Testis (tissue), 5 donors: Measurements from ENCODE around the gene C16orf86. TPM values are rescaled to one million over a fixed set of nuclear protein-coding genes. Genes with fewer than 3 reads are reported as not detected.

Experiments used
- DNase-seq: peaks from one replicate; pipeline ENCODE4 v3.0.0-alpha.2; 2019
- H3K27ac ChIP-seq, 2 donors: fragments of 200-600 bp; sonication (generic); one replicate each; pipeline ENCODE4 v1.5.1; 2019
- H3K27me3 ChIP-seq: fragments of 200-600 bp; sonication (generic); one replicate; pipeline ENCODE4 v1.5.1; 2019
- H3K36me3 ChIP-seq: fragments of 200-600 bp; sonication (generic); one replicate; pipeline ENCODE4 v1.5.1; 2017; ENCODE audit warnings: low read depth; ENCODE audit errors: missing control alignments
- H3K4me1 ChIP-seq: fragments of 200-600 bp; sonication (generic); one replicate; pipeline ENCODE4 v1.5.1; 2019
- H3K4me3 ChIP-seq, 2 donors: fragments of 200-600 bp; sonication (generic); one replicate each; pipeline ENCODE4 v1.5.1; 2017 to 2019
- H3K9me3 ChIP-seq: fragments of 200-600 bp; sonication (generic); one replicate; pipeline ENCODE4 v1.5.1; 2017
- POLR2A ChIP-seq: fragments of 450-650 bp; IDR thresholded peaks from one replicate; pipeline ENCODE4 v1.6.1; 2017; ENCODE audit warnings: antibody characterized with exemption, mild to moderate bottlenecking, moderate library complexity
- WGBS, 2 donors: methylation state at CpG; one replicate each; pipeline ENCODE4 v1.1.5; 2018; 5-methylcytosine and 5-hydroxymethylcytosine counted together
- intact Hi-C: fragments of 100-400 bp; cut with DNase I; formaldehyde crosslinking; loops from one replicate; pipeline ENCODE4 v1.15.1; 2023; ENCODE audit warnings: low total_unique reads
- long read RNA-seq, 2 donors: transcript quantifications; one replicate each; lab custom pipeline, GENCODE V29; 2026
- polyA plus RNA-seq: library from polyadenylated mRNA; stranded (reverse); fragments of 350-450 nt; fragmentation: Illumina TruSeq; extraction: RNeasy Lipid Tissue Mini Kit (QIAGEN cat#74804); gene quantifications from one replicate; pipeline ENCODE4 v1.2.3, GENCODE V29; 2014; ENCODE audit warnings: low read depth, low replicate concordance; ENCODE audit not compliant: insufficient read depth
- total RNA-seq, 2 donors: library from RNA; depleted of rRNA; stranded (reverse); fragments of >200 nt; gene quantifications; one replicate each; pipeline ENCODE4 v1.2.3, GENCODE V29; 2016
- TF ChIP-seq, protein P1 (sequence below), 3 experiments: fragments of 450-650 bp in 2 of 3; fragments of 200-600 bp in 1 of 3; sonication (generic) in 1 of 3; IDR thresholded peaks; one replicate each; pipeline ENCODE4 v1.5.1; 2016 to 2019; ENCODE audit warnings: antibody characterized with exemption in 3 of 3, mild to moderate bottlenecking in 2 of 3, moderate library complexity in 1 of 3

C16orf86 gene
- total RNA-seq (10 to 100 TPM; 38.7 to 43.4 TPM), polyA plus RNA-seq (77.9 TPM)
- long read RNA-seq, donor 1, partial matches to known transcripts, result 0 of 2 reads
- long read RNA-seq, donor 1, other reads (novel, unspliced or antisense), result 0 of 2 reads
- long read RNA-seq, donor 2, partial matches to known transcripts, result 0 of 3 reads
- long read RNA-seq, donor 2, other reads (novel, unspliced or antisense), result 0 of 3 reads

- DNase-seq, result peak; percentile 90
- peaks cover 17% of the 10 kb centered on the region for H3K4me1 ChIP-seq
- no peaks in the 10 kb centered on the region for H3K36me3 ChIP-seq
- WGBS, 2 donors, result 0 to 3% methylated on average over 11 to 58 of the region's 78 CpGs
- TF ChIP-seq, protein P1, sequence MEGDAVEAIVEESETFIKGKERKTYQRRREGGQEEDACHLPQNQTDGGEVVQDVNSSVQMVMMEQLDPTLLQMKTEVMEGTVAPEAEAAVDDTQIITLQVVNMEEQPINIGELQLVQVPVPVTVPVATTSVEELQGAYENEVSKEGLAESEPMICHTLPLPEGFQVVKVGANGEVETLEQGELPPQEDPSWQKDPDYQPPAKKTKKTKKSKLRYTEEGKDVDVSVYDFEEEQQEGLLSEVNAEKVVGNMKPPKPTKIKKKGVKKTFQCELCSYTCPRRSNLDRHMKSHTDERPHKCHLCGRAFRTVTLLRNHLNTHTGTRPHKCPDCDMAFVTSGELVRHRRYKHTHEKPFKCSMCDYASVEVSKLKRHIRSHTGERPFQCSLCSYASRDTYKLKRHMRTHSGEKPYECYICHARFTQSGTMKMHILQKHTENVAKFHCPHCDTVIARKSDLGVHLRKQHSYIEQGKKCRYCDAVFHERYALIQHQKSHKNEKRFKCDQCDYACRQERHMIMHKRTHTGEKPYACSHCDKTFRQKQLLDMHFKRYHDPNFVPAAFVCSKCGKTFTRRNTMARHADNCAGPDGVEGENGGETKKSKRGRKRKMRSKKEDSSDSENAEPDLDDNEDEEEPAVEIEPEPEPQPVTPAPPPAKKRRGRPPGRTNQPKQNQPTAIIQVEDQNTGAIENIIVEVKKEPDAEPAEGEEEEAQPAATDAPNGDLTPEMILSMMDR (IDR thresholded peaks at IDR 0.05), result no peak
- no peak for TF ChIP-seq POLR2A
- H3K27ac ChIP-seq, result peak within 1 kb of the TSS; percentile 85 to 91
- no peaks in the 10 kb centered on the region for H3K27me3 ChIP-seq
- no peaks in the 10 kb centered on the region for H3K9me3 ChIP-seq
- H3K4me3 ChIP-seq, result peak within 1 kb of the TSS; percentile 67 to 70
- intact Hi-C loops, result no loop called here
Observed at GRCh38 chr16:67666559-67667452, at the start of gene C16orf86, which contains the start of gene ENKD1. TSS of gene C16orf86 (plus strand) at chr16:67666814. CDS start at chr16:67666971, 157 bp downstream. TSS of gene ENKD1 (minus strand) at chr16:67666750. CDS start at chr16:67666442, 308 bp downstream.

DNA sequence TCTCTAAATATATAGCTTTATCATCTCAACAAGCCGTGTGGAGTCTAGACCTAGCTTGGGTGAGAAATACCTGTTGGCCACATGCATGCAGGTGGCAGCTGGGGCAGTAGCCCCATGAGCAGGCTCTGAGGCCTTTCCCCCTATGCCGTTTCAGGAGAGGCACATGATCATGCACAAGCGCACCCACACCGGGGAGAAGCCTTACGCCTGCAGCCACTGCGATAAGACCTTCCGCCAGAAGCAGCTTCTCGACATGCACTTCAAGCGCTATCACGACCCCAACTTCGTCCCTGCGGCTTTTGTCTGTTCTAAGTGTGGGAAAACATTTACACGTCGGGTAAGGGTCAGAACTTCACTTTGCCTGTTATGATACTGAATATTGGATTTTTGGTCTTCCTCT, 38.4 kb upstream of the C16orf86 start:
- Histone ChIP-seq H3K9me3 (no peaks in the 10 kb centered on the region), H3K4me1 (peaks cover 9% of the 10 kb centered on the region), H3K36me3 (no peaks in the 10 kb centered on the region), H3K27ac (no peak overlapping the region), H3K4me3 (no peak overlapping the region), H3K27me3 (no peaks in the 10 kb centered on the region)
- no peak for DNase-seq
- 96% methylated on average over 11 to 14 of the region's 14 CpGs for WGBS, 2 donors
- intact Hi-C loops, result no loop called here
- no peak for TF ChIP-seq POLR2A
- TF ChIP-seq, protein P1 (IDR thresholded peaks at IDR 0.05), result no peak

GRCh38 chr16:67632415-67633172, 34.0 kb upstream of the C16orf86 start:
- 40 to 59% methylated on average over 6 to 7 of the region's 7 CpGs for WGBS, 2 donors
- H3K27ac ChIP-seq, result peak overlapping the region in 1 of 2 donors; percentile 5
- H3K9me3 ChIP-seq, result no peaks in the 10 kb centered on the region
- peaks cover 9% of the 10 kb centered on the region for H3K4me1 ChIP-seq
- no peak for DNase-seq
- intact Hi-C loops, result no loop called here
- no peak overlapping the region for H3K4me3 ChIP-seq
- no peaks in the 10 kb centered on the region for H3K36me3 ChIP-seq
- TF ChIP-seq POLR2A, result no peak
- TF ChIP-seq, protein P1 (IDR thresholded peaks at IDR 0.05), result no peak
- no peaks in the 10 kb centered on the region for H3K27me3 ChIP-seq

GRCh38 chr16:67636713-67637112, 29.9 kb upstream of the C16orf86 start:
- TF ChIP-seq, protein P1 (IDR thresholded peaks at IDR 0.05), result no peak
- no peak for TF ChIP-seq POLR2A
- Histone ChIP-seq H3K9me3 (no peaks in the 10 kb centered on the region), H3K27ac (no peak overlapping the region), H3K4me1 (peaks cover 9% of the 10 kb centered on the region), H3K4me3 (no peak overlapping the region), H3K36me3 (no peaks in the 10 kb centered on the region), H3K27me3 (no peaks in the 10 kb centered on the region)
- intact Hi-C loops, result no loop called here
- 88 to 90% methylated on average over 8 of the region's 8 CpGs for WGBS, 2 donors
- no peak for DNase-seq
